DMS153 treated with DMSO at 0.1 percent for 48 hours (cell line): Measurements from ENCODE around the gene RANBP3.
"Not testable (repeated sequence)": the region's sequence is repeated elsewhere in the genome, so short reads cannot be mapped to it uniquely, and the experiment has no call there.

Experiments used
- DNase-seq: peaks from one replicate; lab custom pipeline; 2025; ENCODE audit not compliant: unreplicated experiment; lab: John Stamatoyannopoulos, UW

Gene RANBP3, protein sequence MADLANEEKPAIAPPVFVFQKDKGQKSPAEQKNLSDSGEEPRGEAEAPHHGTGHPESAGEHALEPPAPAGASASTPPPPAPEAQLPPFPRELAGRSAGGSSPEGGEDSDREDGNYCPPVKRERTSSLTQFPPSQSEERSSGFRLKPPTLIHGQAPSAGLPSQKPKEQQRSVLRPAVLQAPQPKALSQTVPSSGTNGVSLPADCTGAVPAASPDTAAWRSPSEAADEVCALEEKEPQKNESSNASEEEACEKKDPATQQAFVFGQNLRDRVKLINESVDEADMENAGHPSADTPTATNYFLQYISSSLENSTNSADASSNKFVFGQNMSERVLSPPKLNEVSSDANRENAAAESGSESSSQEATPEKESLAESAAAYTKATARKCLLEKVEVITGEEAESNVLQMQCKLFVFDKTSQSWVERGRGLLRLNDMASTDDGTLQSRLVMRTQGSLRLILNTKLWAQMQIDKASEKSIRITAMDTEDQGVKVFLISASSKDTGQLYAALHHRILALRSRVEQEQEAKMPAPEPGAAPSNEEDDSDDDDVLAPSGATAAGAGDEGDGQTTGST

DNA sequence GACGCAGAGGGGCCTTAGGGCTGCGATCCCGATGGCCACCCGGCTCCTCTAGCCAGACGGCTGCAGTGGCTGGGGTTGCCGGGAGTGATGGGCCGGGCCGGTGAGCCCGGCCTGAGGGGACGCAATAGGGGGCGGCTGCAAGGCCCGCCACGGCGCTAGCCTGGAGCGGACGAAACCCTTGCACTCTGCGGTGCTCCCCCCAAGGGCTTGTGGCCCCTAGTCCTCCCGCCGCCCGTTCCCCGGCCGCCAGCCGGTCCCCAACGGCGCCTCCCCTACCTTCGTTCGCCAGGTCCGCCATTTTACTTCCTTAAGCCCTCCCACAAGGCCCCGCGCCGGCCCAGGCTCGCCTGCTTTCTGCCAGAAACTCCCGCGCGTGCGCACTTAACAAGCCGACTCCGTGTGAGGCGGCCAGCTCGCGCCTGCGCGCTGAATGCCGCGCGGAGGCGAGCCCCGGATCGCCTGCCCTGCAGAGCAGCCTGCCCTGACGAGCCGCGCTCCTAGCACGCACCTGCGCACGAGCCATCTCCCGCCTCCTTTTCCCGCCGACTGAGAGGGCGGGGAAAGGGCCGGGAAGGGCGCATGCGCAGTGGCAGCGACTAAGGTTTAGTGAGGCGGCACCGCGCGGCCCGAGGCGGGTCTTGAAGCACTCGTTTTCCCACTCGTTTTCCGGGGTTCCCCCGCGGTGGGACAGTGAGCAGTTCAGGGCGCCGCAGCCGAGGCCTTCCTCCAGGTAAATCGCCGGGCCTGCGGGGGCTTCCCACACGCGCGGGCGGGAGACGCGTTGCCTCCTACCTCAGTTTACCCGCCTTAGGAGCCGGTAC is at the start of gene RANBP3:
Gene RANBP3 (minus strand): TSS at position 356 of the 821 bp plus-strand sequence. CDS start 58 bp downstream, at position 298.
- peak; percentile 98 for DNase-seq

DNA sequence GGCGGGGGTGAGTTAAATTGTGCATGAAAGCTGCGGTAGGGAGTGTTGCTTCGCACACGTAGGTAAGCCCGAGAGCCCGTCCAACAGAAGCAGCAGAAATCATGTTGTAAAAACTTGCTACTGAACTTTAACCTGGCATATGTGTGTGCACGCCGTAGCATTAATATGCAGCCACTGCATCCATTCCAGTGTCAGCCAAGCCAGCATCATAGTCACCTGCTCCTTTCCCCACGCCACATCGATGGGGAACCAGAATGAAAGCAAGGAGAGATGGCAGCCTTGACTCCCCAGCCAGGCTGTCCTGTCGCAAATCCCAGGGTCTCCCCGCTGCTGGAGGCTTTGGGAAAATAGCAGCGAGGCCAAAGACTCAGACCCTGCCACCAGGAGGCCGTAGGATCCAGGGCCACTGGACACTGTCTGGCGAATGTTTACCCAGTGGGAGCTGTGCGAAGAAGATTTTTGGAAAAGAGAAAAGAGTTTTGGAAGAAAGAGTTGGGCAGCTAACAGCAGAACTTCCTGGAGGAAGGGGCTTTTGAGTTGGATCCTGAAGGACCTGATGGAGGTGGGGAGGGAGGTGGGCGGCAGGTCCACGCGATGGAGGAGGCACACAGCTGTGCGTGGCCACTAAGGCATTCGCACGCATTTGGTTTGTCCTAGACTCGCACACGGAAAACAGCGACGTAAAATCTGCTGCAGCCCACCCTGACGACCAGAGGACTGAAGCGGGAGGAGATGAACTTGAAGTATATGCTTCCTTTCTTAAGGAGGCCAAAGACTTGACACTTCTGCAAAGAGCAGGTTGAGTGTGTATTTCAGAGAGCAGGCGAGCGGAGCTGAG is 48.7 kb upstream of the RANBP3 start:
- DNase-seq: no peak

DNA sequence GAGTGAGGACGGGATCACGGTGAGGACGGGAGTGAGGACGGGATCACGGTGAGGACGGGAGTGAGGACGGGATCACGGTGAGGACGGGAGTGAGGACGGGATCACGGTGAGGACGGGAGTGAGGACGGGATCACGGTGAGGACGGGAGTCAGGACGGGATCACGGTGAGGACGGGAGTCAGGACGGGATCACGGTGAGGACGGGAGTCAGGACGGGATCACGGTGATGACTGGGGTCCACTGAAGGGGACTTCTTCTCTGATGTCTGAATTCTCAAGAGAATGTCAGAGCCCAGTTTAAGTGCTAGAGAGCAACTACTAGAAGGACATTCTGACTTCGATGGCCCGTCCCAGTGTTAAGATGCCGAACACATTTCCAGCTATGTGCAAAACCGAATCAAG is 46.8 kb upstream of the RANBP3 start:
- not testable (repeated sequence) for DNase-seq

DNA sequence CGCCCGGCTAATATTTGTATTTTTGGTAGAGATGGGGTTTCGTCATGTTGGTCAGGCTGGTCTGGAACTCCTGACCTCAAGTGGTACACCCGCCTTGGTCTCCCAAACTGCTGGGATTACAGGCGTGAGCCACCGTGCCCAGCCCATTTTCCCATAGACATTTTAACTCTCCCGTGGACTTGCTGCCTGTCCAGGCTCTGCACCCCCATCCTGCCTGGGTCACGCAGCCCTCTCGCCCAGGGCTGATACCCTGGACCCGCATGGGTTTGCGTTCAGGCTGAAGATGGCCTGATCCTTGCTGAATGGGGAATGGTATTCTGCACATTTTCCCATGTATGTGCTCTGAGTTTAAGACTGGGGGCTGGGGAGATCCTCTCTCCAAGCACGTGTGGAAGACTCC is 46.0 kb upstream of the RANBP3 start:
- DNase-seq: no peak

DNA sequence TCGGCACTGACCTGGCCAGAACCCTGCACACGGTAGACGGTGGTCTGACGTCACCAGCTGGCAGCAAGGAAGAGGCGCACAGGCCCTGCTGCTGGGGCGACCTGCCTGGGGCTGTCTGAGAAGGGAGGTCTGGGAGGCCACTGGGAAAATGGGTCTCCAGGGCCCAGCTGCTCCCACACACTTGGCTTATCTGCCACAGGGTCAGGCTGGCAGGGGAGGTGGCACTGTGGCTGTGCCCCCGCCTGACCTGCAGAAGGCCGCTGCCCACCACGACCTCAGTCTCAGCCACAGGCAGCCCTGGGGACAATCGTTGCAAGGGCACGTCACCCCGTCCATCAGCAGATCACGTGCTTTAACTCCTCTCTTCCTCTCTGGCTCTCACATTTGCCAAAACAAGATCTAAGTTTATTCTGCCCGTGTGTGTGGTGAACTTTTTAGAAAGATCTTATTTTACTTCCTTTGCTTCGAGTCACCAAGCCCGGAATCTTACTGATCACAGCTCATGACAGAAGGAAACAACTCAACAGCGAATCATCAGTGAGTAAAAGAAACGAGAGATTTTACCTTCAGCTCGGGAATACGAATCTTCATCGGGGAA is 45.2 kb upstream of the RANBP3 start:
- no peak for DNase-seq

DNA sequence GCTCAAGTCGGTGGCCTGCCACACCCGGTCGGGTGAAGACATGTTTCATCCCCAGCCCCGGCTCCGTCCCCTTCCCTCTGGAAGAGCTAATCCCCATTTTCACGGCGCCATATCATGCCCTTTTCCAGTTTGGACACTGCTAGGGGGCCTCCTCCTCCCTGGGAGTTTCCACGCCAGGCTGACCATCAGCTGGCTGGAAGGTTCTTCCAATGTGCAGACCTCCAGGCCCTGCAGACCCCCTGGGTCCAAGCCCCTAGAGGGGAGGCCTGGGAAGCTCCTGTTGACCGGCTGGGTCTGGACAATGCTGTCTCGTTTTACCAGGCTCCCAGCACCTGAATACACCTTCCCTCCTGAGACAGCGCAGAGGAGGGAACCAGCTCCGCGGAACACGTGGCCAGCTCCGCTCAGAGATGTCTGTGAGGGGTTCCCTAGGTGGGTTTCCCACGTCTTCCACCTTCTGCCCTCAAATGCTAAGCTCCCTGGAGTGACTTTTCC is 44.7 kb upstream of the RANBP3 start:
- no peak for DNase-seq

DNA sequence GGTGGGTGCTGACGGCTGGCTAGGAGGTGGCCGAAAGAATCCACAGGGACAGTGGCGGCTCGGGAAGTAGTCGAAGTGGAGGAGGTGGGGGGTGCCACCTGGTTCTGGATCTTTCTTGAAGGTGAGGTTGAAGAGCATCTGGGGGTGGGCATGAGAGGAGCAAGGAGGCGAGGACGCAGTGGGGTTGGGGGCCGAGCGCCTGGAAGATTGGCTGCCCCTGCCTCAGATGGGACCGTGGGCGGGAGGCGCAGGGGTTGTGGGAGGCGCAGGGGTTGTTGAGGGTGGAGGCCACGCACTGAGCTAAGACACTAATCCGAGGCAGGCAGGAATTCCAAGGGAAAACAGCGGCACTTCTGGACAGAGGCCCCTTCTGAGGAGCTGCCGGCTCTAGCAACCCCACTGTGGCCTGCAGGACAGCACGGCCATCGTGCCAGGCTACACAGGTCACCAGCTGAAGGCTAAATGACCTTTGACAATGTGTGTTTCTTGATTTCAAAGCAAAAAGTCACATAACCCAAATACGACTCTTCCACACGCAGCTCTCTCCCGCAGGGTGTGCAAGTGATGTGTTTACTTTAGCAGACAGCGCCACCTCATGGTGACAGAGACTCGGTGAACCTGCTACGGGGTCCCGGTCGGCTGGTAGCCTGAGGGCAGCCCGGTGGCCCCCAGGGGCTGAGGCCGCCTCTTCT is 44.1 kb upstream of the RANBP3 start:
- DNase-seq: peak; percentile 31

DNA sequence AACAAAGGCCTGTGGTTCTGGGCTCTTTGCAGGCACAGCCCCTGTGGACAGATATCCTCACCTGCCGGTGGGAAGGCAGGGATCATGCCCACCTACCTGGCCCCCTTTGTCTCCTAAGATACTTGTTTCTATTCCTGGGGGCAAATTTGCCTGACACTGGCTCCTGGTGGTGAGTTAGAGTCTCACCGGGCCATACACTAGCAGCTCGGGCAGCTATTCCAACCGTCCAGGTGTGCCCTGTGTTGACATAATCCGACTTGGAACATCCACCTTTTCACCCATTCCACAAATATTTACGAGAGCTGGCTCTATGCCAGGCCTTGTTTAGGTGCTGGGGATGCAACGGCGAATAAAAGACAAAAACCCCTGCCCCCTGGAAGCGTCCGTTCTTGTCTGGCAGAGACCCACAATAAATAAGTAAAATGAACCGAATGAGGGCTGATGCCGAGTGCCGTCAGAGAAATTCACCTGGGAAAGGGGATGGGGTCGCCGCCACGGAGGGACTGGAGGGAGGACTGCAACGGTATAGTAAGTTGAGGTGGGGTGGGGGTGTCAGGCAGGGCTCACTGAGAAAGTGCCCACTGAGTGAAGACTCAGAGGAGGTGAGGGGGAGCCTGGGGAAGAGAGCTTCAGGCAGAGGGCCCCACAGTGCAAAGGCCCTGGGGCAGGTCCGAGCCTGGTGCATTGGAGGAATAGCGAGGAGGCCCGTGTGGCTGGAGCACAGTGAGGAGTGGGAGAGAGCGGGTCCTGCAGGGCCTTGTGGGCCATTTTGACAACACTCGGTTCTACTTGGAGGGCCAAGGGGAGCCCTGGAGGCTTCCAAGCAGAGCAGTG is 43.2 kb upstream of the RANBP3 start:
- DNase-seq: peak; percentile 69

DNA sequence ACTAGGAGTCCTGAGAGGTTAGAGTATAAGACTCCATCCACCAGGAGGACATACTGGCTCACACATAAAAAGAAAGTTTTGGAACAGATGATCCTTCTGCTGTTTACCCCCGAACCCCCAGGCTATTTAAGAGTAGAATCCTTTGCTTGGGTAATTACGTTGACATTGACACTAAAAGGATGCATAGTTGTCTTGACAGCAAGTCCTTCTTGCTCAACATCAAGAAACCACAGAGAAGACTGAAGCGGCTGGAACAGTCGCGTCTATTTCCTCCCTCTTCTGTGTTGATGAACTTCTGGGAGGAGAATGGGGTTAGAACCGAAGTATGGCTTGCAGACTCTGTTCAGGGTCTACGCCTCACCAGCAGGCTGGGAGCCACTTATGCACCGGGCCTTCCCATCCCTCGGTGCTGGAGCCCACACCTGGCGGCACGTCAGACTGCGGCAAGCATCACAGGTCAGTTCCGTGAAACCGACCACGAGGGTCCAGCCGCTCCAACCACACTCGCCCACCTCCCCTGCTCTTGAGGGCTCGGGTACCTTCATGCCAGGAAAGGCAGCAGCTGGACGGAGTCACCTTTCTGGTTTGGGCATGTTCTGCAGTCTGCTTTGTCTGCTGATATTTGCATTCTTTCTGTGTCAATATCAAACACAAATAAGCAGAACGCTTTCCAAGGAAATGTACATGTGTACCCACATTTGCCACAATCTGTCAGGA is 42.4 kb upstream of the RANBP3 start:
- DNase-seq: peak; percentile 69

DNA sequence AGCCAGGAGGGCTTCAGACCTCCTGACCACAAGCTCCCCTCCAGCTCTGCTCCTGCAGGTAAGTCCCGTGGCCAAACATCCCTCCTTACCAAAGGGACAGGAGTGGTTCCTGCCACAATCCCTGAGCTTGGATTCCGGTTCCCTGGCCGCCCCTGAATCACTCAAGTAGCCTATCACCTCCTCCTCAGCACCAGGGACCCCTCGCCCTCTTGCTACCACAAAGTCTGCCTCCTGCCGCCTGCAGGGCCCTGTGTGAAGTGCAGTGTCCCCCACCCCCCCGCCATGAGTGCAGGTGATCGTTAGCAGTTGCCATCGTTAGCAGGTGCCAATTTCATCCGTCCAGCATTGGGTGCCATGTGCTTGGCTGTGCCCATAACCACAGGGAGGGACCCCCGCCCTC is 40.8 kb upstream of the RANBP3 start:
- no peak for DNase-seq

DNA sequence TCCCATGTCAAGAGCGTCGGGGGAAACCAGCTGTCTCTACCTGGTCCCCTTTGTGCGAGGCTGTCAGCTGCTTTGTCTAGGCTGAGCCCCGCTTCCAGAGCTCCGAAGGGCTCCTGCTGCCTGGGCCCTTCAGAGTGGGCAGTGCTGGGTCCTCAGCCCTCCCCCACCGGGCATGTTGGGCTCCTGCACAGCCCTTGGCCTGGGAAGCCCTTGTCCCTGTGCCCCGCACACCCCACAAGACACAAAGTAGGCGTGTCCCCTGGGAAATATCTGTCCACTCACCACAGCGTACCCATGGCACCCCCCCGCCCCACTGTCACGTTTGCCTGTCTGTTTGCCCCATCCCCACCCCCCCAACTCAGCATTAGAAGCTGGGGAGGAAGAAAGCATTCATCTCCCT is 39.6 kb upstream of the RANBP3 start:
- DNase-seq: no peak

DNA sequence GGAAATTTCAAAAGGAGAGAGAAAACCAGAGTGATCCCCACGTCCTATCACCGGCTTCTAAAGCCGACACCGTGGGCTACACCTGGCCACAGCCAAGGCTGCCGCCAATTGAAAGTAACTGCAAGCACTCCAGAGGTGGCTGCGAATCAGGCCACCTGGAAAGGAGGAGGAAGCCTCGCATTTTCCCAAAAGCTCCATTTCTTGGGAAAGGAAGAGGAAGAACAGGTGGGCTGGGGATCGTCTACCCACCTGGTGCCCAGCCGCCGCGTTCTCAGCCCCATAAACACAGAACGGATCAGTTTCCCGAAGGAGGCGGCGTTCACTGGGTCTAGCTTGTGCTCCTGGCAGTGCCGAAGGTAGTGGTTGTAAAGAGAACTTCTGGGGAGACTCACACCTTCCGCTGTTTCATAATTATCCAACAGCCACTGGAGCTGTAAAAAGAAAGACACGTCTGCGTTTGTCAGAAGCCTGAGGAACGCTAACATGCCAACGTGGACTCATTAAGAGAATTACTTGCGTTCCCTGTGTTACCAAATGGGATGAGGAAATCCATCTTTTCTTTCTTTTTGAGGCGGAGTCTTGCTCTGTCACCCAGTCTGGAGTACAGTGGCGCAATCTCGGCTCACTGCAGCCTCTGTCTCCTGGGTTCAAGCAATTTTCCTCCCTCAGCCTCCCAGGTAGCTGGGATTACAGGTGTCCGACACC is 38.1 kb upstream of the RANBP3 start:
- DNase-seq: no peak

DNA sequence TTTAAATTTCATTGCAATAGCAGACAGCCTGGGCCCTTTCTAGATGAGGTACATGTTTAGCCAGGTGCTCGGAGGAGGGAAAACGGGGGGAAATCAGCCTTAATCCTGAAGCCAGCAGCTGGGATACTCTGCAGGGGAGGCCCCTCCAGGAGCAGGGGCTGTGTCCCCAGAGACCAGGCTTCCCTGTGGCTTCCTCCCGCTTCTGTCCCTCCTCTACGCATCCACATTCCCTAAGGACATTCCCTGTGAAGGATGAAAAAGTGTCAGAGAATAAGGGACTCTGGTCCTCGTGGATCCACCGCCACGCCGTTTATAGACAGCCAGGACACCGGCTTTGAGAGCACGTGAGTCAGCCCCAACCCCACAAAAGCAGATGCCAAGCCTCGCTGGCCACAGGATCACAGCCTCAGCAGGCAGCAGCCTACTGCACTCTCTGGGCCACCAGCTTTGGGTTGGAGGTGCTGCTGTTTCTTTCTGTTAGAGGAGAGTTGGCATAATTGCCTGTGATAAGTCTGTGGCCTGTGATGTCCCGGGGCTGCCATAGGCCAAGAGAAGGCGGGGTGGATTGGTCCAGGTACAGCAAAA is 36.7 kb upstream of the RANBP3 start:
- no peak for DNase-seq

DNA sequence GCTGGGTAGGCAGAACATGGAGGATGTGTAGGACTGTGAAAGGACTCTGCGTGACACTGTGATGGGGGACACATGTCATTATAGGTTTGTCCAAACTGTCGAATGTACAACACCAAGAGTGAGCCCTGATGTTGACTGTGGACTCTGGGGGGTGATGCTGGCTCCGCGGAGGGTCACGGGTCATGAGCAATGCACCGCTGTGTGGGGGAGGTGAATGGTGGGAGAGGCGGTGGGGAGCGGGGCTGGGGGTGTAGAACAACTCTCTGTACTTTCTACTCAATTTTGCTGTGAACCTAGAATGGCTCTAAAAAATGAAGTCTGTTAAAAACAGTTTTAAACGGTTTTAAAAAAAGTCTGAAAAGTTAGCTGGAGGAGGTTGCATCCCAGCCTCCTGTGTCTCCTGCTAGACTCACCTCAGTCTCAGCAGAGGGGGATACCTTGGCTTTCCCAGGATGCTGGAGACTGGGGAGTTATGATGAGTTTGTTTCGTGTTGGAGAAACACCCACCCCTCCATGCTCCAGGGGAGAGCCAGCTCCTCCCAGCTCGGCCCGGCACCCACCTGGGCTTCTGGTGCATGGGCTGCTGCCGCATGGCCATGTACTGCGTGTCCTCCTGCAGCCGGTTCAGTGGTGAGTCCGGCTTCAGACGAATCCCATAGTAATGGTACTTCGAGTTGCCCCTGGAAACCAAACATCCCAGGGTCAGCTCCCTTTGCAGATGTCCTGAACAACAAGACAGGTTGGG is 34.7 kb upstream of the RANBP3 start:
- DNase-seq: no peak

DNA sequence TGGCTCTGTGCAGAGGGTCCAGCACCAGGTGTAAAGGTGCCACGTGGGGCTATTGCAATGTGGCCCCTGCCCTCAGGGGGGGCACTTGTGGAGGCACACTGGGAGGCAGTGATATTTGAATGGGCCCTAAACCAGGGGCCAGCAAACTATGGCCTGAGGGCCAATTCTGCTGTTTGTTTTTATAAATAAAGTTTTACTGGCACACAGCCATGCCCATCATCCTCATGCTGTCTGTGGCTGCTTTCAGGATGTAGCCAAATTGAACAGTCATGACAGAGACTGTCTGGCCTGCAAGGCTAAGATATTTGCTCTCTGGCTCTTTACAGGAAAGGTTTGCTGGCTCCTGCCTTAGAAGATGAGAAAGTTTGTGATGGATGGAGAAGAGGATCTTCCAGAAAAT is 33.9 kb upstream of the RANBP3 start:
- no peak for DNase-seq

DNA sequence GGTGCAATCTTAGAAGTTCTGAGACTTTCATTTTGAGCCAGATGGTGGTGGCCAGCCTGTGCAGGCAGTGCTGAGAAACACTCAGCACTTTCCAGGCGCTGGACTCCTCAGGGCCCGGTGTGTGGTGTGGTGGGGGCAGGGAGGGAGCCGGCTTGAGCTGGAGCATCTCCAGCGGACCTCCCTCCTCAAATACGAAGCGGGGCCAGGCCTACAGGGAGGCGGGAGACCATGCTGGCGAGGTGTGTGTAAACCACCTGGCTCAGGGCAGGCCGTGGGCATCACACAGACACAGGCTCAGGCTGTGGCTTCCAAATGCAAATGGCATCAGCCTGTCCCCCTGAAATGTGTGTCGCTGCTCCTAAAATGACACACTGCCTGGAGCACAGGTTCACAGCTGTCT is 33.3 kb upstream of the RANBP3 start:
- no peak for DNase-seq

DNA sequence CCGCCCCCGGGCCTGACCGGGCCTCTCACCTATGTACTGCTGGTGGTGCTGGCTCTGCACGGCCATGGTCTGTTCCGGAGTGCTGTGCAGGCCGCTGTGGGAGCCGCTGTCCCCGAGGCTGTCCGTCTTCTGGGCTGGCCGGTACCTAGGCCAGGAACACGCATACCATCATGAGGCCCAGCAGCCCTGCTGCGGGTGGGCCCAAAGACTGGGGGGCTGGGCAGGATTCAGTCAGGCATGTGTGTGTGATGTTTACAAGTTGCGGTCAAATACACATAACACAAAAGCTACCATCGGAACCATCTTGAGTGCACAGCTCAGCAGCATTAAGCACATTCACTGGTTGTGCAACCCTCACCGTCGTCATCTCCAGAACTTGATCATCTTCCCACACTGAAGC is 32.2 kb upstream of the RANBP3 start:
- DNase-seq: no peak
